Jurkat, Clone E6-1 (cell line): Measurements from ENCODE around the gene PBRM1. TPM values are rescaled to one million over a fixed set of nuclear protein-coding genes. Genes with fewer than 3 reads are reported as not detected.
"Not testable (repeated sequence)": the region's sequence is repeated elsewhere in the genome, so short reads cannot be mapped to it uniquely, and the experiment has no call there.

ENCODE experiments used
- DNase-seq: peaks from one replicate; pipeline ENCODE4 v3.0.0-alpha.2; 2011; ENCODE audit warnings: low read depth, low spot score
- H3K4me3 ChIP-seq: 2 replicates; pipeline ENCODE4 v1.5.1; 2011; ENCODE audit warnings: mild to moderate bottlenecking, low read length, control low read depth, moderate library complexity
- polyA plus RNA-seq: library from polyadenylated mRNA; unstranded; fragments of >200 nt; gene quantifications from one replicate; pipeline ENCODE4 v1.2.1, GENCODE V29; 2012; ENCODE audit warnings: missing spikeins; ENCODE audit not compliant: insufficient read length, insufficient read depth

PBRM1 gene
- 47.0 TPM for polyA plus RNA-seq

DNA sequence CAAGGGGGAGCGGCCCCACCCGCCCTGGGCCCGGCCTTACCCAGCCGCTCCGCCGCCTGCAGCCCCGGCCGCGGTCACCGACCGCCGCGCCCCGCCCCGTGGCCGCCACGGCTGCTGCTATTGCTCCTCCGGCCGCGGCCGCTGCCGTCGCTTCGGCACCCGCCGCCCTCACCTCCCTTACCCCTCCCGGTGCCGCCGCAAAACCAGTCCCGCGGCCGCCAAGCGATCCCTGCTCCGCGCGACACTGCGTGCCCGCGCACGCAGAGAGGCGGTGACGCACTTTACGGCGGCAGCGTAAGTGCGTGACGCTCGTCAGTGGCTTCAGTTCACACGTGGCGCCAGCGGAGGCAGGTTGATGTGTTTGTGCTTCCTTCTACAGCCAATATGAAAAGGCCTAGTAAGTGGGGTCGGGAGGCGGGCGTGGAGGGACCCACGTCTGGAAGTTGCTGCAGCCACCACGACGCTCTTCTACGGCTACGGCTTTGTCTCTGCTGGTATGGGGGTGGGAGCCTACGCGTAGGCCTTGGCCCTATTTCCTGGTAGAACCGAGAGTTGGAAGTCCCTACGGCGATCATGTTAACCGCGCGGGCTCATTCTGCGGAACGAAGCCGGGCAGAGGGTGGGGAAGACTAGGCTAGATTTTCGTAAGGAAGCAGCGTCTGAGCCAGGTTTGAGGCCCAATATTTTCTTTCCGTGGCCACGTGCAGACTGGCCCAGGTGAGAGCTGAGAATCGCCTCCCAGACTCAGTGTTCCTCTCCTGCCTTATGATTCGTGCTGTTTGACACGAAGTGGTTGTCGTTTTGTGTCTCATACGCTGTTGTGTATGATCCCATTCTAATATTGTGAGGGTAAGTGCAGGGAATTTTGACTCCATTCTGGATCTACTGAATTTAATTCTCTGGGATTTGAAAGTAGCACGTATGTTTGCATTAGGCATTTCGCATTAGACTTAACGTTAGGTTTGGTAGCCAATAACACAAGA lies at the start of gene PBRM1, which contains the start of gene GNL3:
TSS of gene PBRM1 (minus strand) at position 205 of the 983 bp plus-strand sequence.
TSS of gene GNL3 (plus strand) at position 324 of the 983 bp plus-strand sequence. CDS start at position 385, 61 bp downstream.
- H3K4me3 ChIP-seq: peak within 1 kb of the TSS; percentile 98
- DNase-seq: peak; percentile 96

DNA sequence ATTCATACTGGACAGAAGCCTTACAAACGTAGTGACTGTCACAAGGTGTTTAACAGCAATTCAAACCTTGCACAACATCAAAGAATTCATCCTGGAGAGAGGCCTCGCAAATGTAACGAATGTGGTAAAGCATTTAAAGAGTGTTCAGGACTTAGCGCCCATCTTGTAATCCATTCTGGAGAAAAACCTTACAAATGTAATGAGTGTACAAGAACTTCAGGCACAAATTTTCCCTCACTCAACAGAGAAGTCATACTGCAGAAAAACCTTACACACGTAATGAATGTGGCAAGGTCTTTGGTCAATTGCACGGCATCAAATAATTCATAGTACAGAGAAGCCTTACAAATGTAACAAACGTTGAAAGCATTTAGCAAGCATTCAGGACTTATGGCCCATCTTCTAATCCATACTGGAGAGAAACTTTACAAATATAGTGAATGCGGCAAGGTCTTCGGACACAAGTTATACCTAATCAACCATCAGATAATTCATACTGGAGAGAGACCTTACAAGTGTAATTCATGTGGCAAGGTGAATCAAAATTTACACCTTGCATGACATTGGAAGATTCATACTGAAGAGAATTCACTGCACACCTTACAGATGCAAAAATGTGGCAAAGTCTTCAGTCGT lies 47.7 kb upstream of the PBRM1 start:
- no peak for DNase-seq
- H3K4me3 ChIP-seq: no peak overlapping the region

DNA sequence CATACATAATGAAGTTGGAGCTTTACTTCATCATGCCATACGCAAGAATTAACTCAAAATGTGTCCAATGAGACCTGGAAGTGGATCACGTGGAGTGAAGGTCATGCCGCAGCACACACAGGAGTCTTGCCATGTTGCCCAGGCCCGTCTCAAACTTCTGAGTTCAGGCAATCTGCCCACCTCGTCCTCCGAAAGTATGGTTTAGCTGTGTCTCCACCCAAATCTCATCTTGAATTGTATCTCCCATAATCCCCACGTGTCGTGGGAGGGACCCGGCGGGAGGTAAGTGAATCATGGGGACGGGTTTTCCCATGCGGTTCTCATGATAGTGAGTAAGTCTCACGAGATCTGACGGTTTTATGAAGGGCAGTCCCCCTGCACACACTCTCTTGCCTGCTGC lies 45.9 kb upstream of the PBRM1 start:
- no peak overlapping the region for H3K4me3 ChIP-seq
- no peak for DNase-seq

DNA sequence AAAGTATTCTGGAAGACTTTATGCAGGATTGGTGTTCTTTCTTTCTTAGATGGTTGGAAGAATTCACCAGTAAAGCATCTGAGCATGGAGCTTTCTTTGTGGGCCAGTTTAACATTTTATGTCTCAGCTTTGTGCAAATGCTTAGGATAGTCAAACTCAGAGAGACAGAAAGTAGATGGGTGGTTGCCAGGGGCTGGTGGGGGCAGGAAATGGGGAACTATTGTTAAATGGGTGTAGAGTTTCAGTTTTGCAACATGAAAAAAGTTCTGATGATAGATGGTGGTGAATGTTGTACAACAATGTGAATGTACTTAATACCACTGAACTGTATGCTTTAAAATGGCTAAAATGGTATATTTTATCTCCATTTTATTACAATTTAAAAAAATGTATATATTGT lies 45.0 kb upstream of the PBRM1 start:
- DNase-seq: no peak
- H3K4me3 ChIP-seq: no peak overlapping the region

DNA sequence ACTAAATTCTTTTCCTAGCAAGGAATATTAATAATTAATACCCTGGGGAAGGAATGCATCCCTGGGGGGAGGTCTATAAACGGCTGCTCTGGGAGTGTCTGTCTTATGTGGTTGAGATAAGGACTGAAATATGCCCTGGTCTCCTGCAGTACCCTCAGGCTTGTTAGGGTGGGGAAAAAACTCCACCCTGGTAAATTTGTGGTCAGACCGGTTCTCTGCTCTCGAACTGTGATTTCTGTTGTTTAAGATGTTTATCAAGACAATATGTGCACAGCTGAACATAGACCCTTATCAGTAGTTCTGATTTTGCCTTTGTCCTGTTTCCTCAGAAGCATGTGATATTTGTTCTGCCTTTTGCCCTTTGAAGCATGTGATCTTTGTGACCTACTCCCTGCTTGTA lies 43.0 kb upstream of the PBRM1 start:
- H3K4me3 ChIP-seq: not testable (repeated sequence)
- peak; percentile 24 for DNase-seq

DNA sequence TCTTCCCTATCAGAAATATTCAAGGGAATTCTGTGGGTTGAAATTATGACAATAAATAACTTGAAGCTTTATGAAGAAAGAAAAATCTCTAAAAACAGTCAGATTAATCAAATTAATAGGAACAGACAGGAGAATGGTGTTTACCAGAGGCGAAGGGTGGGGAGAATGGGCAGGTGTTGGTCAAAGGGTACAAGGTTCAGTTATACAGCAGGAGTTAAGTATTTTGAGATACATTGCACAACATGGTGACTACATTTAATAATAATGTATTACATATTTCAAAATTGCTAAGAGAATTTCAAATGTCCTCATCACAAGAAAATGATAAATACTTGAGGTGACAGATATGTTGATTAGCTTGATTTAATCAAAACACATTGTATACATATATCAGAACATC lies 38.8 kb upstream of the PBRM1 start:
- no peak overlapping the region for H3K4me3 ChIP-seq
- DNase-seq: no peak

DNA sequence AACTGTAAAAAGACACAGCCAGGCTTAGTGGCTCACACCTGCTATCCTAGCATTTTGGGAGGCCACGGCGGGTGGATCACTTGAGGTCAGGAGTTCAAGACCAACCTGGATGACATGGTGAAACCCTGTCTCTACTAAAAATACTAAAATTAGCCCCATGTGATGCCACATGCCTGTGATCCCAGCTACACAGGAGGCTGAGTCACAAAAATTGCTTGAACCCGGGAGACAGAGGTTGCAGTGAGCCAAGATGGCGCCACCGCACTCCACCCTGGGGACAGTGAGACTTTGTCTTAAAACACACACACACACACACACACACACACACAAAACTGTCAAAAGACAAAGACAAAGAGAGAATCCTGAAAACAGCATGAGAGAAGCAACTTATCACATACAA lies 38.2 kb upstream of the PBRM1 start:
- no peak overlapping the region for H3K4me3 ChIP-seq
- DNase-seq: no peak

DNA sequence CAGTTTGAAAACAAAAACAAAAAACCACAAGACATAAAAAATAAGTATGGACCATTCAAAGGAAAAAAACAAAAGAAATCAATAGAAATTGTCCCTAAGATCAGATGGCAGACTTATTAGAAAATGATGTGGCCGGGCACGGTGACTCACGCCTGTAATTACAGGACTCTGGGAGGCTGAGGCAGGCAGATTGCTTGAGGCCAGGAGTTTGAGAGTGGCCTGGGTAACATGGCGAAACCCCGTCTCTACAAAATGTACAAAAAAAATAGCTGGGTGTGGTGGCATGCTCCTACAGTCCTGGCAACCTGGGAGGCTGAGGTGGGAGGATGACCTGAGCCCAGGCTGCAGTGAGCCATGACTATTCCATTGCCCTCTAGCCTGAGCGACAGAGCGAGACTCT lies 36.8 kb upstream of the PBRM1 start:
- DNase-seq: no peak
- H3K4me3 ChIP-seq: no peak overlapping the region

DNA sequence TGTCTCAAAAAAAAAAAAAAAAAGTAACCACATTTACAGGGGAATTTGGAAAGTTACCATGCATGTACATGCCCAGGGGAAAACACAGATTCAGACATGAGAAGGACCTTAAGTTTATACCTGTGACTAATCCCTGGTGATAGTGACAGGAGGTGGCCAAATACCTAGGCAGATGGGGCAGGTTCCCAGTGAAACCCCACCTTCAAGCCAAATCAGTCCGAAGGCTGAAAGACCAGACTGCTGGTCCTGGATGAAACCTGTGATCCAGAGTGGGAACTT lies 36.0 kb upstream of the PBRM1 start:
- no peak for DNase-seq
- H3K4me3 ChIP-seq: no peak overlapping the region

DNA sequence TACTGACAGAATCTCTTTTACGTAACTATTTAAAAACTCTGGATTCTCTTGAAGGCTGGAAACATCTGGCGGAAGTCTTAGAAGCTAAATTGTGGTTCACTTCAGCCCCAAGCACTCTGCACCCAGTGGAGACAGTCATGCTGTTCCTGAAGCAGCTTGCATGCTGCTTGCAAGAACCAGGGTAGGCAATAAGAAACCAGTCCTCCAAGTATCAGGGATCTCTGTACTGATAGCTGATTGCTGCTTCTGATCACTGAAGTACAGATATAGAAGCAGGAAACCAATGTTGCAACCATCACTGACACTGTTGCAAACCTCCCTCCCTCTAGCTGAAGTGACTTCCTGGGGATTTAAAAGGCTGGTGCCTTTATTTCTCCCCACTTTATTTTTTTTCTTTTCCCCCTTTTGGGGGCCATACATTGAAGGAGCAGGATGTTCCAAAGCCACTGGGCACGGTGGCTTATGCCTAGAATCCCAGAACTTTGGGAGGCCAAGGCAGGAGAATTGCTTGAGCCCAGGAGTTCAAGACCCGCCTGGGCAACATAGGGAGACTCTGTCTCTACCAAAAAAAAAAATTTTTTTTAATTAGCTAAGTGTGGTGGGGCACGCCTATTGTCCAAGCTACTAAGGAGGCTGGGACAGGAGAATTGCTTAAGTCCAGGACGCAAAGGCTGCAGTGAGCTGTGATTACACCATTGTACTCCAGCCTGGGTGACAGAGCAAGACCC lies 35.5 kb upstream of the PBRM1 start:
- H3K4me3 ChIP-seq: no peak overlapping the region
- DNase-seq: peak; percentile 99

DNA sequence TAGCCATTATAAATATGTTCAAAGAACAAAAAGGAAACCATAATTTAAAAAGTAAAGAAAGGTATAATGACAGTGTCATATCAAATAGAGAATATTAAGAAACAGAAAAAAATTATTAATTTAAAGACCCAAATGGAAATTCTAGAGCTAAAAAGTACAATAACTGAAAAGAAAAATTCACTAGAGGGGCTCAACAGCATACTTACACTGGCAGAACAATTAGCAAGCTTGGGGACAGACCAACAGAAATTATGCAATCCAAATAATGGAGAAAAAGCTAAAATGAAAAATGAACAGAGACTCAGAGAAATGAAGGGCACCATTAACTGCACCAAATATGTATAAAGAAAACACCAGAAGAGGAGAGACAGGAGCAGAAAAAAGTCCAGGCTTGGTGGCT lies 33.9 kb upstream of the PBRM1 start:
- no peak overlapping the region for H3K4me3 ChIP-seq
- DNase-seq: no peak

DNA sequence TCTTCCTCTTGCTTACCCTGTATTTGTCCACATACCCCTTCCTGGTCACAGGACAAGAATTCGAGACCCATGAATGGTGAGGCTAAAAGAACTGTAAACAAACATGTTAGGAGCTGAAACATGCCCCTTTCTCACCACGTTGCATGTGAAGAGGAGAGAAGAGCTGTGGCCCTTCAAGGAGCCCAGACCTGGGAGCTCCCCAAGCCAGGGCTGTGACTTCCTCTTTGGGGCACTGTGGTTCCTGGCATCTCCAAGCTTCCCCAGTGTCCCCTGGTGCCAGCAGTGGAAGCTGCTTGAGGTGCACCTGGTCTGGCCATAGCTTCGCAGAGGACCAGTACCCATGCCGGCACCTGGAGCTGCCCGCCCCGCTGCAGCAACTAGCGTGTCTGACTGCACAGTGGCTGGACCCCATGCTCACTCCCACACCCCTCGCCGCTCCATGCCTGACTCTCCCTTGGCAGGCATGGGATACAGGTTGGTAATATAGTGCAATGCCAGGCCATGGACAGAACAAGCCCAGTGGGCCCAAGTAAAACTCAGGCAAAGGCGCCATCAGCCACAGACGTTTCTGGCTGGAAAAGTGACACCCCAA lies 30.1 kb upstream of the PBRM1 start:
- H3K4me3 ChIP-seq: no peak overlapping the region
- DNase-seq: no peak

DNA sequence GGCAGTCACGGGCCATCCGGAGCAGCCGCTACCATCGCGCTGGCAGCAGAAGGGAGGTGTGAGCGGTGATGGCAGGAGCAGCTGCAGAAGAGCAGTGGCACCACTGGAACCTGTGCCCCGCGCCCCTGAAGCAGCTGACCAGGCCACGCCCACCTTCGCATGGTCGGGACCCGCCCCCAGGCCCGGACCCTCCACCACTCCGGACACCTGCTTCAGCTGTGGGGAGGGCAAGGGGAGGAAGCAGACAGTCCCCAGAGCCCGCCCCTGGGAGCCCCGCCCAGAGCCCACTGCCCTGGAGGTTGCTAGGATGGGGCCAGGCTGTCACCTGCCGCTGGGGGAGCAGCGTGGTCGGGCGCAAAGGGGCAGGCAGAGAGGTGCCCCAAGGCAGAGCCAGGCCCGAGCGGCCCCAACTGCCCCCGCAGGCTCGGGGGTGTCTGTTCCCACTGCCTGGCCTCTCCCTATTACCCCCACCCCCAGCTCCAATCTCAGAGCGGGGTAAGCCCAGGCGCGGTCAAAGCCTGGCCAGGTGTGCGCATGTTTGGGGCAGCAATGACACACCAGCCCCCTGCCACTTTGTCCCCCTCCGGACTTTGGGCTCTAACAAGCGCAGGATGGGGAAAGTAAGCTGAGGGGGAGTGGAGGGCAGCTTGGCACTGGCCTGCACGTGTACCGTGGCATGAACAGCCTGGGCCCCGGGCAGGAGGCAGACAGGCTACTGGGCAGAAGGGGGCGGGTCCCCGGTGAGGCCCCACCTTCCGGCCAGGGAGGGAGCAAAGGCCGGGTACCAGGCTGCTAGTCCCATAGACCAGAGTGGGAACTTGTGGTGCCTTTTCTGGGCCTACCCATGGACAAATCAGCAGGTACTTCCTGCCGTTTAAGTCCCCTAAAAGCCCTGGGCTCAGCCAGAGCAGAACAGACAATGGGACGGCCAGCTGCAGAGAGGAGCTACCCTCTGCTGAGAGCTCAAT lies 28.9 kb upstream of the PBRM1 start:
- DNase-seq: no peak
- H3K4me3 ChIP-seq: no peak overlapping the region

DNA sequence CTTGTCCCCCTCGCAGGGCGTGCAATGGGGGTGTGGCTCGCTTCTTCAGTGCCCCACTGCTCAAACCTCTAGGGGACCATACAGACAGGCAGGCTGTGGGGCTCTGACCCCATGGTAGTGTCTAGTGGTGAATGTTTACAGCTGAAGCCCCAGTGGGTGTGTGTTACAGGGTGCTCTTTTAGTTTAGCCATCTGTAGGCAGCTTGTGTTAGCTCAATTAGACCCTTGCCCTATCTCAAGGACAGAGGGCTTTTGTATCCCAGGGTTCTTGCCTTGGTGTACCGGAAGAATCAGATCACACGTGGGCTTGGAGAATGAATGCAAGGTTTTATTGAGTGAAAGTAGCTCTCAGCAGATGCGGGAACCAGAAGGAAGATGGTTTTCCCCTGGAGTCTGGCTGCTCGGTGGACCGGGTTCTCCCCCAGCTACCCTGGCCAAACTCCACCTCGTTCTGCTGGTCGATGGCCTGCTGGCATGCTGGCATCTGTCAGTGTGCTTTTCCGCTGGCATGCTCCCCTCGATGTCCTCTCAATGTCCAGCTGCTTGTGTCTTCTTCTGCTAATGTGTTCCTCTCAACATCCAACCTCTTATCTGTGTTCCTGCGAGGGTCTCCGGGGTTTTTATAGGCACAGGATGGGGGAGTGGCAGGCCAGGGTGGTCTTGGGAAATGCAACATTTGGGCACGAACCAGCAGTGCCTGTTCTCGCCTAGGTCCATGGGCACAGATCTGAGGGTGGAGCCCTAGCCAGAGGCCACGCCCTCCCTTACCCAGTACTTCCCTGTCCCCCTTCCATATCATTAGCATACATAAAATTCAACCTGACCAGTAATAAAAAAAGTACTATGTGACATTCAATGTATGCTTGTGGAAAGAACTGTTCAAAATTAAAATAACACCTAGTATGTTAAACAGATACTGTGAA lies 26.8 kb upstream of the PBRM1 start:
- H3K4me3 ChIP-seq: no peak overlapping the region
- no peak for DNase-seq

DNA sequence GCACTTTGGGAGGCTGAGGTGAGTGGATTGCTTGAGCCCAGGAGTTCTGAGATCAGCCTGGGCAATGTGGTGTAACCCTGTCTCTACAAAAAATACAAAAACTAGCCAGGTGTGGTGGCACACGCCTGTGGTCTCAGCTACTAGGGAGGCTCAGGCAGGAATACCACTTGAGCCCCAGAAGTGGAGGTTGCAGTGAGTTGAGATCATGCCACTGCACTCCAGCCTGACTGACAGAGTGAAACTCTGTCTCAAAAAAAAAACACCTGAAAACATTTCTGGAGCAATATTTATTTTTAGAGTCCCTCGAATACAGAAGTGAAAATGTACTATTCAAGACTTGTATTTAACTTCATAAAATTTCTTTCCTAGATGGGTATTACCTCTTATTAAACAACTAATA lies 24.8 kb upstream of the PBRM1 start:
- H3K4me3 ChIP-seq: no peak overlapping the region
- DNase-seq: no peak

DNA sequence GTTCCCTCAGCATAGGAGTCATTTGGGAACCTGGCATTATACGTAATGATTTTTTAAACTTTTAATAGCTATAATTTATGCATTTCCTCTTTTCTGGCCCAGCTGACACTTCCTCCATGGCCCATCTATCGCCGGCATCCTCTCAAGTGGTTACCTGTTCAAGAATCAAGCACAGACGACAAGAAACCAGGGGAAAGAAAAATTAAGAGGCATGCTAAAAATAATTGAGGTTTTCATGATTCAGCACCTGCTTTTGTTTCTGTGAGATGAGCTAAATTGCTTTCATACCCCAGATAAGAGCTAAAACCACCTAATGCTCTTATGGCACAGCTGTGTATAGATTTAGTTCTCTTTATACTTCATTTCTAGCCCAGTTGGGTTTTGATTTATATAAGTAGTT lies 21.9 kb upstream of the PBRM1 start:
- DNase-seq: peak; percentile 64
- H3K4me3 ChIP-seq: peak overlapping the region; percentile 78
